Neural cell (in vitro differentiated cells): Measurements from ENCODE around the gene TRPM3. TPM values are rescaled to one million over a fixed set of nuclear protein-coding genes. Genes with fewer than 3 reads are reported as not detected.

Source experiments
- H2AFZ ChIP-seq: fragments of 200-600, 300-800 bp; sonication (generic), shearing (Covaris generic); 2 replicates; pipeline ENCODE4 v1.6.0; 2014; ENCODE audit warnings: low read depth, mild to moderate bottlenecking, antibody characterized with exemption, low read length, moderate library complexity
- H3F3A ChIP-seq: fragments of 200-600 bp; shearing (Covaris generic); 2 replicates; pipeline ENCODE4 v1.6.1; 2016; ENCODE audit warnings: mild to moderate bottlenecking, moderate library complexity, mixed read lengths, antibody characterized with exemption, low read length; ENCODE audit not compliant: insufficient read depth, poor library complexity, severe bottlenecking
- H3K27ac ChIP-seq: fragments of 200-600, 300-800 bp; sonication (generic), shearing (Covaris generic); 2 replicates; pipeline ENCODE4 v1.5.1; 2014; ENCODE audit warnings: mild to moderate bottlenecking, low read length, moderate library complexity
- H3K27me3 ChIP-seq: fragments of 300-800, 200-600 bp; sonication (generic), shearing (Covaris generic); 2 replicates; pipeline ENCODE4 v1.6.0; 2014; ENCODE audit warnings: mild to moderate bottlenecking, low read depth, low read length, moderate library complexity; ENCODE audit not compliant: insufficient read depth
- H3K36me3 ChIP-seq: fragments of 300-800, 200-600 bp; sonication (generic), shearing (Covaris generic); 2 replicates; pipeline ENCODE4 v1.5.1; 2014; ENCODE audit warnings: mild to moderate bottlenecking, antibody characterized with exemption, low read length, moderate library complexity; ENCODE audit not compliant: insufficient read depth
- H3K4me2 ChIP-seq: fragments of 300-800, 200-600 bp; sonication (generic), shearing (Covaris generic); 2 replicates; pipeline ENCODE4 v1.6.0; 2014; ENCODE audit warnings: mild to moderate bottlenecking, low read length
- H3K4me3 ChIP-seq: fragments of 300-800, 200-600 bp; sonication (generic), shearing (Covaris generic); 2 replicates; pipeline ENCODE4 v1.5.1; 2014; ENCODE audit warnings: mild to moderate bottlenecking, low read length, moderate library complexity
- H3K79me2 ChIP-seq: fragments of 200-600 bp; shearing (Covaris generic); replicated peaks from 2 replicates; pipeline ENCODE4 v1.6.0; 2014; ENCODE audit warnings: mild to moderate bottlenecking, low read length, moderate library complexity; ENCODE audit not compliant: insufficient read depth
- H3K9ac ChIP-seq: fragments of 300-800, 200-600 bp; sonication (generic), shearing (Covaris generic); 2 replicates; pipeline ENCODE4 v1.6.1; 2016; ENCODE audit warnings: mild to moderate bottlenecking, low read length, mixed read lengths
- H3K9me2 ChIP-seq: fragments of 200-600 bp; shearing (Covaris generic); 2 replicates; pipeline ENCODE4 v1.6.1; 2016; ENCODE audit warnings: mild to moderate bottlenecking, low read length, mixed read lengths; ENCODE audit not compliant: insufficient read depth
- H3K9me3 ChIP-seq: fragments of 200-600, 300-800 bp; sonication (generic), shearing (Covaris generic); 2 replicates; pipeline ENCODE4 v1.6.1; 2016; ENCODE audit warnings: mild to moderate bottlenecking, mixed run types, low read length, moderate library complexity, mixed read lengths
- H4K20me1 ChIP-seq: fragments of 200-600 bp; shearing (Covaris generic); 2 replicates; pipeline ENCODE4 v1.6.1; 2016; ENCODE audit warnings: mild to moderate bottlenecking, mixed run types; ENCODE audit not compliant: insufficient read depth
- EP300 ChIP-seq: fragments of 450-650 bp; conservative IDR thresholded peaks from 2 replicates; pipeline ENCODE4 v1.6.1; 2014; ENCODE audit warnings: antibody characterized with exemption, mild to moderate bottlenecking, moderate library complexity; ENCODE audit not compliant: poor library complexity, severe bottlenecking
- EZH2 ChIP-seq: fragments of 200-600, 300-800 bp; shearing (Covaris generic), sonication (generic); IDR thresholded peaks from 2 replicates; pipeline ENCODE4 v1.6.1; 2014; ENCODE audit warnings: antibody characterized with exemption, low read length, borderline replicate concordance, mild to moderate bottlenecking; ENCODE audit not compliant: insufficient read depth, poor library complexity, severe bottlenecking
- MXI1 ChIP-seq: fragments of 450-650 bp; conservative IDR thresholded peaks from 2 replicates; pipeline ENCODE4 v1.6.1; 2014; ENCODE audit warnings: antibody characterized with exemption, mild to moderate bottlenecking; ENCODE audit not compliant: poor library complexity, severe bottlenecking
- POLR2AphosphoS5 ChIP-seq: IDR thresholded peaks from 2 replicates; pipeline ENCODE4 v1.6.1; 2012
- RAD21 ChIP-seq: fragments of 450-650 bp; conservative IDR thresholded peaks from 2 replicates; pipeline ENCODE4 v1.6.1; 2014; ENCODE audit warnings: antibody characterized with exemption, mild to moderate bottlenecking, moderate library complexity
- REST ChIP-seq: IDR thresholded peaks from 2 replicates; pipeline ENCODE4 v1.6.1; 2012; ENCODE audit warnings: borderline replicate concordance
- SMC3 ChIP-seq: fragments of 450-650 bp; conservative IDR thresholded peaks from 2 replicates; pipeline ENCODE4 v1.6.1; 2014; ENCODE audit warnings: antibody characterized with exemption, mild to moderate bottlenecking, moderate library complexity; ENCODE audit not compliant: poor library complexity
- TAF1 ChIP-seq: IDR thresholded peaks from 2 replicates; pipeline ENCODE4 v1.6.1; 2012; ENCODE audit warnings: low read depth
- polyA plus RNA-seq: library from polyadenylated mRNA; depleted of rRNA; stranded (reverse); fragments of >200 nt; gene quantifications from 2 replicates; pipeline ENCODE4 v1.2.3, GENCODE V29; 2014
- TF ChIP-seq, protein P1 (sequence below): fragments of 450-650 bp; IDR thresholded peaks from 2 replicates; pipeline ENCODE4 v1.5.1; 2014; ENCODE audit warnings: antibody characterized with exemption, mild to moderate bottlenecking, moderate library complexity; ENCODE audit not compliant: poor library complexity, severe bottlenecking

TRPM3 gene
- polyA plus RNA-seq, 1 donor from 2014 or later: 1.3 TPM

- TF ChIP-seq POLR2AphosphoS5 (no peak), REST (no peak), EZH2 (no peak), TAF1 (no peak), RAD21 (no peak), SMC3 (no peak), EP300 (no peak), MXI1 (no peak)
- TF ChIP-seq, protein P1, sequence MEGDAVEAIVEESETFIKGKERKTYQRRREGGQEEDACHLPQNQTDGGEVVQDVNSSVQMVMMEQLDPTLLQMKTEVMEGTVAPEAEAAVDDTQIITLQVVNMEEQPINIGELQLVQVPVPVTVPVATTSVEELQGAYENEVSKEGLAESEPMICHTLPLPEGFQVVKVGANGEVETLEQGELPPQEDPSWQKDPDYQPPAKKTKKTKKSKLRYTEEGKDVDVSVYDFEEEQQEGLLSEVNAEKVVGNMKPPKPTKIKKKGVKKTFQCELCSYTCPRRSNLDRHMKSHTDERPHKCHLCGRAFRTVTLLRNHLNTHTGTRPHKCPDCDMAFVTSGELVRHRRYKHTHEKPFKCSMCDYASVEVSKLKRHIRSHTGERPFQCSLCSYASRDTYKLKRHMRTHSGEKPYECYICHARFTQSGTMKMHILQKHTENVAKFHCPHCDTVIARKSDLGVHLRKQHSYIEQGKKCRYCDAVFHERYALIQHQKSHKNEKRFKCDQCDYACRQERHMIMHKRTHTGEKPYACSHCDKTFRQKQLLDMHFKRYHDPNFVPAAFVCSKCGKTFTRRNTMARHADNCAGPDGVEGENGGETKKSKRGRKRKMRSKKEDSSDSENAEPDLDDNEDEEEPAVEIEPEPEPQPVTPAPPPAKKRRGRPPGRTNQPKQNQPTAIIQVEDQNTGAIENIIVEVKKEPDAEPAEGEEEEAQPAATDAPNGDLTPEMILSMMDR: no peak
- H3K9me3 ChIP-seq: no peaks in the 10 kb centered on the region
- H2AFZ ChIP-seq: no peak overlapping the region
- H3K9ac ChIP-seq: no peak overlapping the region
- no peaks in the 10 kb centered on the region for H3K79me2 ChIP-seq
- H3K27me3 ChIP-seq: no peaks in the 10 kb centered on the region
- no peak overlapping the region for H3K4me2 ChIP-seq
- H3K4me3 ChIP-seq: no peak overlapping the region
- H3F3A ChIP-seq: no peaks in the 10 kb centered on the region
- H3K36me3 ChIP-seq: no peaks in the 10 kb centered on the region
- H4K20me1 ChIP-seq: no peaks in the 10 kb centered on the region
- no peak overlapping the region for H3K27ac ChIP-seq
- H3K9me2 ChIP-seq: no peaks in the 10 kb centered on the region
Measured at GRCh38 chr9:70816891-70817290, 304.5 kb downstream of the TRPM3 start.

GRCh38 chr9:70816316-70816715, 305.1 kb downstream of the TRPM3 start:
- no peaks in the 10 kb centered on the region for H3F3A ChIP-seq
- no peaks in the 10 kb centered on the region for H3K36me3 ChIP-seq
- H3K9me2 ChIP-seq: no peaks in the 10 kb centered on the region
- H4K20me1 ChIP-seq: no peaks in the 10 kb centered on the region
- no peak overlapping the region for H3K4me2 ChIP-seq
- H3K9ac ChIP-seq: no peak overlapping the region
- TF ChIP-seq, protein P1: no peak
- TF ChIP-seq EZH2 (no peak), EP300 (no peak), SMC3 (no peak)
- no peaks in the 10 kb centered on the region for H3K27me3 ChIP-seq
- no peaks in the 10 kb centered on the region for H3K9me3 ChIP-seq
- no peak overlapping the region for H3K4me3 ChIP-seq
- no peak overlapping the region for H3K27ac ChIP-seq
- H3K79me2 ChIP-seq: no peaks in the 10 kb centered on the region
- H2AFZ ChIP-seq: no peak overlapping the region
